ENCODE measurements around the gene THEMIS. TPM values are rescaled to one million over a fixed set of nuclear protein-coding genes. Genes with fewer than 3 reads are reported as not detected.
"Not testable (repeated sequence)": the region's sequence is repeated elsewhere in the genome, so short reads cannot be mapped to it uniquely, and the experiment has no call there.

The THEMIS gene
- polyA plus RNA-seq, 1 donor (not counting 4 experiments of a cell fraction or from before 2014, with no cell fraction given) = not detected

DNA sequence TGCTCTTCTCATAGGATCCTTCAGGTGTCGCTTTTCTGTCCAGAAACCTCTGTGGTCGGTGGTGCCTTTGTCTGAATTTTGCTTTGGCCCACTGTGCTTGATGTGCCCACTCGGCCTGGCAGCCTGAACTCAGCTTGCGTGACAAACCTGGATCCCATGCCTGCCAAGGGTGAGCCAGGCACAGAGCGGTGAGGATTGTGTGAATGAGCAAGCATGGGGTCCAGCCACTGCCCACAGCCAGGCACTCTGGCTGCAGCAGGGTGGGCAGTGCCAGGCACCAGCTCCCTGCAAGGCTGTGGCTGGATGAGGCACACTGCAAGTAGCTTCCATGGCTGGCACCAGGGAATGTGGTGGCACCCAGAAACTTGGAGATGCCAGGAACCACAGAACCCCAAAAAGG is 110.3 kb downstream of the THEMIS start:
- H3K4me1 ChIP-seq (ENCODE audit: control insufficient read depth, extremely low read depth, insufficient read depth, low read length) = no peaks in the 10 kb centered on the region
- DNase-seq (ENCODE audit: low read depth, low spot score) (no peak), FAIRE-seq (no peak)
- no peaks in the 10 kb centered on the region for H3K9me3 ChIP-seq (ENCODE audit: control insufficient read depth, low read depth, low read length)
- H3K79me2 ChIP-seq (ENCODE audit: control insufficient read depth, insufficient read depth, low read length) = no peaks in the 10 kb centered on the region
- H3K27me3 ChIP-seq (ENCODE audit: control insufficient read depth, extremely low read depth, insufficient read depth, low read length) = peaks cover 13% of the 10 kb centered on the region
- H3K9ac ChIP-seq (ENCODE audit: control insufficient read depth, extremely low read depth, insufficient read depth, low read length) = no peak overlapping the region
- no peaks in the 10 kb centered on the region for H4K20me1 ChIP-seq (ENCODE audit: control insufficient read depth, extremely low read depth, insufficient read depth, low read length)
- H3K4me2 ChIP-seq (ENCODE audit: control insufficient read depth, extremely low read depth, insufficient read depth, low read depth, low read length) = no peak overlapping the region
- no peak overlapping the region for H3K27ac ChIP-seq (ENCODE audit: control insufficient read depth, insufficient read depth, low read length)
- no peak overlapping the region for H2AFZ ChIP-seq (ENCODE audit: control insufficient read depth, low read length)
- no peaks in the 10 kb centered on the region for H3K9me1 ChIP-seq (ENCODE audit: control insufficient read depth, extremely low read depth, insufficient read depth, low read length)
- no peaks in the 10 kb centered on the region for H3K36me3 ChIP-seq (ENCODE audit: control insufficient read depth in 2 of 2, extremely low read depth in 1 of 2, insufficient read depth in 2 of 2, low read length in 2 of 2)
- H3K4me3 ChIP-seq (ENCODE audit: control insufficient read depth in 2 of 3, extremely low read depth in 1 of 3, insufficient read depth in 2 of 3, low read depth in 1 of 3, low read length in 3 of 3) = no peak overlapping the region
- no peak for TF ChIP-seq EZH2 (IDR thresholded peaks at IDR 0.05; ENCODE audit: low read length)
- dilution Hi-C loops (cut with MboI; ENCODE audit: extremely low pct_ligation_motif_present, low sequenced_read_pairs) = no loop called here

DNA sequence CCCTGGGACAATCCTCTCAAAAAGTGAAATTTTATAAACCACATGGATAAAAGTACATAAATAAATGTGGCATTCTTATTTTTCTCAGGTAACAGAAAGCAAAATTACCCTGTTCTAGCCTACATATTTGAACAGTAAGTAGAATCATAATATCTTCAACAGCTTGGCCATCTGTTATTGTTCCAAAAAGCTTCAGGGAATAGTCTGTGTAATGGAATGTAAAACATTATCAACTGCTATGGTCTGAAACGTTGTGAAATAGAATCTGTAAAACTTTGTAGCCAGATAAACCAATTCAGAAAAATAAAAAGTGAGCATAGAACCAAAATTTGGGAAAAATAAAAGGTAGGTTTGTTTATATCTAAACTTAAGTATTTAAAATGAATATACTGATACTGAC is 114.7 kb downstream of the THEMIS start:
- no peak for DNase-seq (ENCODE audit: low read depth, low spot score)
- Histone ChIP-seq H3K4me3 (ENCODE audit: control insufficient read depth in 2 of 3, extremely low read depth in 1 of 3, insufficient read depth in 2 of 3, low read depth in 1 of 3, low read length in 3 of 3) (no peak overlapping the region), H3K27me3 (ENCODE audit: control insufficient read depth, extremely low read depth, insufficient read depth, low read length) (peaks cover 13% of the 10 kb centered on the region), H3K9me3 (ENCODE audit: control insufficient read depth, low read depth, low read length) (no peaks in the 10 kb centered on the region), H3K79me2 (ENCODE audit: control insufficient read depth, insufficient read depth, low read length) (no peaks in the 10 kb centered on the region), H3K36me3 (ENCODE audit: control insufficient read depth in 2 of 2, extremely low read depth in 1 of 2, insufficient read depth in 2 of 2, low read length in 2 of 2) (no peaks in the 10 kb centered on the region), H4K20me1 (ENCODE audit: control insufficient read depth, extremely low read depth, insufficient read depth, low read length) (no peaks in the 10 kb centered on the region), H3K4me2 (ENCODE audit: control insufficient read depth, extremely low read depth, insufficient read depth, low read depth, low read length) (no peak overlapping the region), H3K4me1 (ENCODE audit: control insufficient read depth, extremely low read depth, insufficient read depth, low read length) (no peaks in the 10 kb centered on the region), H3K27ac (ENCODE audit: control insufficient read depth, insufficient read depth, low read length) (no peak overlapping the region), H2AFZ (ENCODE audit: control insufficient read depth, low read length) (no peak overlapping the region), H3K9me1 (ENCODE audit: control insufficient read depth, extremely low read depth, insufficient read depth, low read length) (no peaks in the 10 kb centered on the region), H3K9ac (ENCODE audit: control insufficient read depth, extremely low read depth, insufficient read depth, low read length) (no peak overlapping the region)
- dilution Hi-C loops (cut with MboI; ENCODE audit: extremely low pct_ligation_motif_present, low sequenced_read_pairs) = no loop called here
- TF ChIP-seq EZH2 (IDR thresholded peaks at IDR 0.05; ENCODE audit: low read length) = no peak
- TF ChIP-seq, protein P1, sequence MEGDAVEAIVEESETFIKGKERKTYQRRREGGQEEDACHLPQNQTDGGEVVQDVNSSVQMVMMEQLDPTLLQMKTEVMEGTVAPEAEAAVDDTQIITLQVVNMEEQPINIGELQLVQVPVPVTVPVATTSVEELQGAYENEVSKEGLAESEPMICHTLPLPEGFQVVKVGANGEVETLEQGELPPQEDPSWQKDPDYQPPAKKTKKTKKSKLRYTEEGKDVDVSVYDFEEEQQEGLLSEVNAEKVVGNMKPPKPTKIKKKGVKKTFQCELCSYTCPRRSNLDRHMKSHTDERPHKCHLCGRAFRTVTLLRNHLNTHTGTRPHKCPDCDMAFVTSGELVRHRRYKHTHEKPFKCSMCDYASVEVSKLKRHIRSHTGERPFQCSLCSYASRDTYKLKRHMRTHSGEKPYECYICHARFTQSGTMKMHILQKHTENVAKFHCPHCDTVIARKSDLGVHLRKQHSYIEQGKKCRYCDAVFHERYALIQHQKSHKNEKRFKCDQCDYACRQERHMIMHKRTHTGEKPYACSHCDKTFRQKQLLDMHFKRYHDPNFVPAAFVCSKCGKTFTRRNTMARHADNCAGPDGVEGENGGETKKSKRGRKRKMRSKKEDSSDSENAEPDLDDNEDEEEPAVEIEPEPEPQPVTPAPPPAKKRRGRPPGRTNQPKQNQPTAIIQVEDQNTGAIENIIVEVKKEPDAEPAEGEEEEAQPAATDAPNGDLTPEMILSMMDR (optimal IDR thresholded peaks at IDR 0.05 in 1 of 3, IDR thresholded peaks at IDR 0.05 in 1 of 3, conservative IDR thresholded peaks at IDR 0.05 in 1 of 3; ENCODE audit: extremely low read depth in 1 of 3, insufficient read depth in 2 of 3, low read length in 3 of 3) = no peak
- no peak for FAIRE-seq

DNA sequence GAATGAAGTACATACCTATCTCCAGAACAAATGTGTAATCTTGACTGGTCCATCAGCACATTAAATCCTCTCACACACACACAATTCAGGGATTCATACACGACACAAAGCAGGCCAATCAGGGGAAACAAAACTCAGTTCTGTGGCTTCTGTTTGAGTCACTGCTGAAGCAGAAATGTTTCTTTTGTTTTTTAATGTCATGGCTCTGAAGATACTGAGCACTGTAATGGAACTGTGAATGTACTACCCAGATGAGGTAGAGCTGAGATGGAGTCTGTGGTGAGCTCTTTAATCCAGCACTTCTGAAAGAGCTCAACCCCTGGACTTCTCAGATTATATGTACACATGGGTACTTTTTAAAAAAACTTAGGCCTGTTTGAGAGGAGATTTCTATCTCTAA is 116.4 kb downstream of the THEMIS start:
- FAIRE-seq (no peak), DNase-seq (ENCODE audit: low read depth, low spot score) (no peak)
- Histone ChIP-seq H3K4me2 (ENCODE audit: control insufficient read depth, extremely low read depth, insufficient read depth, low read depth, low read length) (no peak overlapping the region), H3K9ac (ENCODE audit: control insufficient read depth, extremely low read depth, insufficient read depth, low read length) (no peak overlapping the region), H3K9me1 (ENCODE audit: control insufficient read depth, extremely low read depth, insufficient read depth, low read length) (no peaks in the 10 kb centered on the region), H3K27ac (ENCODE audit: control insufficient read depth, insufficient read depth, low read length) (no peak overlapping the region), H3K4me1 (ENCODE audit: control insufficient read depth, extremely low read depth, insufficient read depth, low read length) (no peaks in the 10 kb centered on the region), H3K79me2 (ENCODE audit: control insufficient read depth, insufficient read depth, low read length) (no peaks in the 10 kb centered on the region), H4K20me1 (ENCODE audit: control insufficient read depth, extremely low read depth, insufficient read depth, low read length) (no peaks in the 10 kb centered on the region), H3K4me3 (ENCODE audit: control insufficient read depth in 2 of 3, extremely low read depth in 1 of 3, insufficient read depth in 2 of 3, low read depth in 1 of 3, low read length in 3 of 3) (no peak overlapping the region), H2AFZ (ENCODE audit: control insufficient read depth, low read length) (no peak overlapping the region), H3K27me3 (ENCODE audit: control insufficient read depth, extremely low read depth, insufficient read depth, low read length) (peaks cover 9% of the 10 kb centered on the region), H3K9me3 (ENCODE audit: control insufficient read depth, low read depth, low read length) (no peaks in the 10 kb centered on the region), H3K36me3 (ENCODE audit: control insufficient read depth in 2 of 2, extremely low read depth in 1 of 2, insufficient read depth in 2 of 2, low read length in 2 of 2) (no peaks in the 10 kb centered on the region)
- no peak for TF ChIP-seq EZH2 (IDR thresholded peaks at IDR 0.05; ENCODE audit: low read length)
- TF ChIP-seq, protein P1 (optimal IDR thresholded peaks at IDR 0.05 in 1 of 3, IDR thresholded peaks at IDR 0.05 in 1 of 3, conservative IDR thresholded peaks at IDR 0.05 in 1 of 3; ENCODE audit: extremely low read depth in 1 of 3, insufficient read depth in 2 of 3, low read length in 3 of 3) = no peak
- dilution Hi-C loops (cut with MboI; ENCODE audit: extremely low pct_ligation_motif_present, low sequenced_read_pairs) = no loop called here

DNA sequence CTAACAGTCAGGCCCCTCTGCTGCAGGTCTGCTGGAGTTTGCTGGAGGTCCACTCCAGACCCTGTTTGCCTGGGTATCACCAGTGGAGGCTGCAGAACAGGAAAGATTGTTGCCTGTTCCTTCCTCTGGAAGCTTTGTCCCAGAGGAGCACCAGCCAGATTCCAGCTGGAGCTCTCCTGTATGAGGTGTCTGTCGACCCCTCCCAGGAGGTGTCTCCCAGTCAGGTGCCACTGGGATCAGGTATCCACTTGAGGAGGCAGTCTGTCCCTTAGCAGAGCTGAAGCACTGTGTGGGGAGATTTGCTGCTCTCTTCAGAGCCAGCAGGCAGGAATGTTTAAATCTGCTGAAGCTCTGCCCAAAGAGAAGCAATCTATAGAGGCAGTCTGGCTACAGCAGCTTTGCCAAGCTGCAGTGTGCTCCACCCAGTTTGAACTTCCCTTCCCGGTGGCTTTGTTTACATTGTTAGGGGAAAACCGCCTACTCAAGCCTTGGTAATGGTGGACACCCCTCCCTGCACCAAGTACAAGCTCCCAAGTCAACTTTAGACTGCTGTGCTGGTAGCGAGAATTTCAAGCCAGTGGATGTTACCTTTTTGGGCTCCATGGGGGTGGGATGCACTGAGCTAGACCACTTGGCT is 119.1 kb downstream of the THEMIS start:
- H3K27me3 ChIP-seq (ENCODE audit: control insufficient read depth, extremely low read depth, insufficient read depth, low read length); H3K9me1 ChIP-seq (ENCODE audit: control insufficient read depth, extremely low read depth, insufficient read depth, low read length); H3K9ac ChIP-seq (ENCODE audit: control insufficient read depth, extremely low read depth, insufficient read depth, low read length); dilution Hi-C loops (cut with MboI; ENCODE audit: extremely low pct_ligation_motif_present, low sequenced_read_pairs); H3K27ac ChIP-seq (ENCODE audit: control insufficient read depth, insufficient read depth, low read length); H3K36me3 ChIP-seq (ENCODE audit: control insufficient read depth in 2 of 2, extremely low read depth in 1 of 2, insufficient read depth in 2 of 2, low read length in 2 of 2); H3K4me2 ChIP-seq (ENCODE audit: control insufficient read depth, extremely low read depth, insufficient read depth, low read depth, low read length); H3K79me2 ChIP-seq (ENCODE audit: control insufficient read depth, insufficient read depth, low read length); FAIRE-seq; H2AFZ ChIP-seq (ENCODE audit: control insufficient read depth, low read length); H4K20me1 ChIP-seq (ENCODE audit: control insufficient read depth, extremely low read depth, insufficient read depth, low read length); H3K9me3 ChIP-seq (ENCODE audit: control insufficient read depth, low read depth, low read length); H3K4me3 ChIP-seq (ENCODE audit: control insufficient read depth in 2 of 3, extremely low read depth in 1 of 3, insufficient read depth in 2 of 3, low read depth in 1 of 3, low read length in 3 of 3); DNase-seq (ENCODE audit: low read depth, low spot score); H3K4me1 ChIP-seq (ENCODE audit: control insufficient read depth, extremely low read depth, insufficient read depth, low read length): not testable (repeated sequence)
